GM12892 (cell line): ENCODE data around the gene ERVFRD-1.

Experiments used
- POLR2A ChIP-seq: IDR thresholded peaks from 2 replicates; pipeline ENCODE4 v1.6.1; 2011; ENCODE audit warnings: low read depth, low read length, control low read depth
- POLR2AphosphoS5 ChIP-seq: IDR thresholded peaks from 2 replicates; pipeline ENCODE4 v1.6.1; 2011; ENCODE audit warnings: low read depth, low read length, control low read depth

DNA sequence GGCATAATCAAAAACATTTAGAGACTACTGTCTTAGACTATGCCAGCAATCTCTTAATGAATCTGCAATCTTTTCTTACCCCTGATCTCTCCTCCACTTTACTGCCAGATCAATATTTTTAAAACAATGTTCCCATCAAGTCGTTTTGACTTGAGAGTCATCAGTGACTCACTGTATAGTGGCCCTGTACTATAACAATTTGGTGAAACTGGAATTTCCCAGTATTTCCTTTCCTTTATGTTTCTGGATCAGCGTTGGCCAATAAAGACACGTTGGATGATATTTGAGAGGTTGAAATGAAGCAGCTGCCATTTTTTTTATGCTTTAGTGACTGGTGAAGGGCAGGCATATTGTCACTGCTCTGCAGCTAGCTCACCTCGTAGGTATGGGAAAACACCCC lies 28.0 kb downstream of the ERVFRD-1 start:
- TF ChIP-seq POLR2AphosphoS5 (no peak), POLR2A (no peak)
